HUDEP-2 (cell line): Measurements from ENCODE around the gene CALHM1.
"Not testable (repeated sequence)": the region's sequence is repeated elsewhere in the genome, so short reads cannot be mapped to it uniquely, and the experiment has no call there.

Experiments
- DNase-seq, 76 experiments: peaks; one replicate each; lab custom pipeline; 2025; ENCODE audit not compliant: unreplicated experiment in 76 of 76; lab: John Stamatoyannopoulos, UW

The CALHM1 gene

DNA sequence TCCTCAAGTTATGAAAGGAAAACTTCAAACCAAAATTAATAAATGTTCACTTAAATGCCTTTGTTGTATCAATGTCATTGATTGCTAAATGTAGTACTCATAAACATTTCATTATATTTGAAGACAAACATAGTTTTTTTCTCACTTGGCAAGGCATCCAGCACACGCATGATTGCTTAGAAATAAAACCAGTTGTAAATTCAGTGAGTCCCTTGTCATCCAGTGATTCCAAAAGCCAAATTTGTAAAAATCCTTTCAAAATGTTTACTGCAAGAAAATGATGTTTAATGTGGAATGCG lies 28.7 kb upstream of the CALHM1 start:
- no peak for DNase-seq

DNA sequence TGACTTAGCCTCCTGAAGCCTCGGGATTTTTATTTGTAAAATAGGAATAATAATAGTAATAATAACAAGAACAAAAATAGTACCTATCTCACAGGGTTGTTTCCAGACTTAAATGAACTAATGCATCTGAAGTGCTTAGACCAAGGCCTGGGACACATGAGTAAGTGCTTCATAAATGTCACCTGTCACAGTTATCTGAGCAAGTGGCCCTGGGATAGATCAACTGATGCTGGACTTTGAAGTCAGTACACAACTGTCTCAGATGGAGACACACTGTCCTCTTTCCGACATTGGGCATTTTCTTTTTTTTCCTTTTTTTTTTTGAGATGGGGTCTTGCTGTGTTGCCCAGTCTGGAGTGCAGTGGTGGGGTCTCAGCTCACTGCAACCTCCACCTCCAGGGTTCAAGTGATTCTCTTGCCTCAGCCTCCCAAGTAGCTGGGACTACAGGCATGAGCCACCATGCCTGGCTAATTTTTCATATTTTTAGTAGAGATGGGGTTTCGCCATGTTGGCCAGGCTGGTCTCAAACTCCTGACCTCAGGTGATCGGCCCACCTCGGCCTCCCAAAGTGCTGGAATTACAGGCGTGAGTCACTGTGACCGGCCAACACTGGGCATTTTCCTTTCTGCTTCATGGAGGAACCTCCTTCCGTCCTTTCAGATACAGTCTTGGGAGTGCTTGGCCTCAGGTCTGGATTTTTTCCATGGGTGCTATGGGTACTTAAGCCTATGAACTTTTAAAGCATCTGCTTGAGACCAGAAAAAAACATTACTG lies 28.1 kb upstream of the CALHM1 start:
- DNase-seq: not testable (repeated sequence)

DNA sequence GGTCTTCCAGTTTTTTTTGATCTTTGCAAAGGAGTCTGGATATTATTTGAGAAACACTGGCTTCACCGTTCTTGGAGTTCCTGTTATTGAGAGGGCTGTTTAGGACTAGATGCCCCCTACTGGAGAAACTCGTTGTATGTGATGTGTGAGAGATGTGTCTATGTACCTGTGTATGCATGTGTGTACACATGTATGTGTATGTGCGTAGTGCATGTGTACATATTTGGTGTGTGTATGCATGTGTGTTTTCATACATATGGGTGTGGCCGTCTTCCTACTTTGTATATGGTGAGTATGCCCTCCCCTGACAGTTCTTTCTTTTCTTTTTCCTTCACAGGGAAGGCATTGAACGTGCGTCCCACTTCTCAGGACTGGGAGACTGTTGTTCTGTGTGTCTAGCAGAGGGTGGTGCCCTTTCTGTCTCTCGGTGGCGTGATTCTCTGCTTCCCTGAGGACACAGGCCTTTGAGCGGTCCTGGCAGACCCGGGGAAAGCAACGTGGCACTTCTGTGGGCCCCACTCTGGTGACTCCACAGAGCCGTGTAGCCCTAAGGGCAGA lies 23.4 kb upstream of the CALHM1 start:
- DNase-seq: peak in 25 of 76 experiments; percentile 4 to 70 (median 43)

DNA sequence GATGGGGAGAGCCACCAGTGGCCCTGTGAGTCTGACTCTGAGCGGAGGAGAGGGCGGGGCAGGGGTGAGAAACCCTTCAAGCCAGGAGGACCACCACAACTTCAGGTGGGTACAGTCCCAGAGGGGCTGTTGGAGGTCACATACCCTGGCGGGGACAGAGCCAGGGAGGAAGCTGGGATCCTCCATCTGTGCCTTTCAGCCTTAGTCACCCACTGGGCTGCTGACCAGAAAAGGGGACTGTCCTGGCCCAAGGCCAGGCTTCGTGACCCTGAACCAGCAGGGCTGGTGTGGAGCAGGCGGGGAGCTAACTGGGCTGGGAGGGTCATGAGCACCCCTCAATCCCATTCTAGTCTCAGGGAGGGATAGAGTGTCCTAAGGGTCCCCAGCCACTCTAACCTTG lies 21.8 kb upstream of the CALHM1 start:
- peak in 2 of 76 experiments; percentile 13 to 17 for DNase-seq

DNA sequence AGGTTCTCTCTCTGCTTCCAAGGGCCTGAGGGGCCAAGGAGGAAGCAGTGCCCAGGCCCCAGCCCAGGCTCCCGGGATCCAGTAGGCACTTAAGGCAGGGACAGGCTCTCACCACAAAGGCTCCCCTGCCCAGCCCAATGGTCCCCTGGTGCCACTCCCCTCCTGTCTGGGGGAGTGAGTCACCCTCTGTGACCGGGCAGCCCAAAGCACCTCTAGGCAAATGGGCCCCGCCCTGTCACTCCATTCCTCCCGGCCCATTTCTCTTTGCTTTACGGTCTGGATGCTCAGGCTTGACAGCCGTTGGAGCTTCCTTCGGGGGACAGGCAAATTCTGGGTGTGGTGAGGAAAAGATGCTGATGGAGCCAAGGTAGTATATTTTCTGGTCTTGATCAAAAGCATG lies 20.4 kb upstream of the CALHM1 start, which contains the start of gene CALHM3:
TSS of gene CALHM3 (minus strand) at position 106 of the 400 bp plus-strand sequence. CDS start 208 bp downstream, outside the sequence.
- DNase-seq: peak in 20 of 76 experiments; percentile 2 to 43 (median 14)

- no peak for DNase-seq
Measured at GRCh38 chr10:103478671-103479070, 20.0 kb upstream of the CALHM1 start.

DNA sequence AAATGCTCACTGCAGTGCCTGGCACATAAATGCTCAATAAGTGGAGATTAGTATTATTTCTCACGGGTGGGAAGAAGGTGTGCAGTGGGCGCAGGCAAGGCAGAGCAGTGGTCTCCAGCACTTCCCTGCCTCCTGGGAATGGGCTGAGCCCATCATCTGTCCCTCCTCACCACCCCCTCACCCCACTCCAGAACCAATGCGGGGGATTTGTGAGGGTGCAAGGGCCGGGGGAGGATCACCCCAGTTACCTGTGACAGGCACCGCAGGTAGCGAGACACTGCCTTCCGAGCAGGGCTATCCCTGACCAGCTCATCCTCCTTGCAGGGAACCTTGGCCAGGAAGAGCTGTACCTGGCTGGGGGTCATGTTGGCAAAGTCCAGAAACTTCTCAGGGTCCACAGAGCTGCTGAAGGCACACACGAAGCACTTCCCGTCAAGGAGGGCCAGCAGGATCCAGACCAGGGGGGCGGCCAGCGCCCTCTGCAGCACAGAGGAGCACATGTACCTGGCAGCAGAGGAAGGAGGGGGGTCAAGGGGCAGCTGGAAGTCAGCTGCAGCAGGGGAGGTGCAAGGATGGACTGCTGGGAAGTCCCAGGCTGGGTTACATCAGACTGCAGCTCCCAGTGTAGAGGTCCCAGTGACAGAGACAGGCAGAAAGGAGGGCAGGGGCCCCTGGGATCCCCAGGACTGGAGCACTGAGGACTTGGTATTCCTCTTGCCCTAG lies 17.5 kb upstream of the CALHM1 start:
- DNase-seq: peak in 3 of 76 experiments; percentile 18 to 21 (median 19)

DNA sequence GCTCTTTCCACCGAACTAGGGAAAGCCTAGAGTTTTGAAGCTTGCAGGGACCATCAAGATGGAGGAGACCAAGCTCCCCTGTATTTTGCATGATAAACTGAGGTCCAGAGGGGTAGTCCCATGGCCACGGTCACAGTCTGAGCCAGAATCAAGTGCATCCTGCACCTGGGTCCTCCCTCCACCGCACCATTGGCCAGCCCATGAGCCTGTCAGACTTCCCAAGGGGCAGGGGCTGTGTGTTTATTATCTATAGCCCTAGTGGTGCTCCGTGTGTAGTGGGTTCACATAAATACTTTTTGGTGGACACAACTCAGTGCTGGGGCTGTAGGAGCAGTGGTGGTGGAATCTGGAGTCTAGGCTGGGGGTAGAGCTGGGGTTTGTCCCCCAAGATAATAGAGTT lies 16.7 kb upstream of the CALHM1 start:
- no peak for DNase-seq

- no peak for DNase-seq
Measured at GRCh38 chr10:103474077-103474476, 15.4 kb upstream of the CALHM1 start.

- no peak for DNase-seq
Measured at GRCh38 chr10:103473261-103473671, 14.6 kb upstream of the CALHM1 start.

GRCh38 chr10:103472005-103472404 lies 13.3 kb upstream of the CALHM1 start:
- no peak for DNase-seq

GRCh38 chr10:103470761-103471653 lies 12.3 kb upstream of the CALHM1 start:
- DNase-seq: peak in 40 of 76 experiments; percentile 2 to 68 (median 34)

DNA sequence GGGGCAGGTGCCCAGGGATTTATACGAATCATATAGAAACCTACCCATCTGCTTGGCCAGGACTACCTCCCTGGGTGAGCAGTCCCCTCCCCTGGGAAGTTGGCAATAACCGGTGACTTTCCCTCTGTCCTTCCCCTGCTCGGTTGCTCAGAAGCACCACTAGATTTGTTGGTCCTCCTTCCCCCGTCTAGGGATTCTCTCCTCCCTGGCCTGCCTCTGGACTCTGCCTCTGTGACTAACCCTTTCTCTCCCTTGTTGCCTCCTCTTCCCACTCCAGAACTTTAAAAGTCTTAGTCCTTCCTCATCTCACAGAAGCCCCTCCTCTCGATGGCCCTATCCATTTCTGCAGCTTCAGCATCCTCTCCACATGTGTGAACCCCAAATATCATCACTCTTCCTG lies 10.5 kb upstream of the CALHM1 start:
- DNase-seq: no peak

DNA sequence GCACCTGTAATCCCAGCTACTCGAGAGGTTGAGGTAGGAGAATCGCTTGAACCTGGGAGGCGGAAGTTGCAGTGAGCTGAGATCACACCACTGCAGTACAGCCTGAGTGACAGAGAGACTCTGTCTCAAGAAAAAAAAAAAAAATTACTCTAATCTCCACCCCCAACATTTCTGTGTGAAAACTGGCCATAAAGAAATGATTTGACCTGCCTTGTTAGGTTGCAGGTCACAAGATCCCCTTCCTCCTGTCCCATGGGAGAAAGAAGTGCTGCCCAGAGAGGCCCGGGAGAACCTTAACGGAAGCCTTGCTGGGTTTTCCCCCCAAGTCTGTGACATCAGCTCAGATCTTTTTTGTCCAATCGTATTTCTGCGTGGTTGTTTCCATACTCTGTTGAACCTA lies 8.7 kb upstream of the CALHM1 start:
- no peak for DNase-seq

- DNase-seq: no peak
Measured at GRCh38 chr10:103466734-103467133, 8.0 kb upstream of the CALHM1 start.

DNA sequence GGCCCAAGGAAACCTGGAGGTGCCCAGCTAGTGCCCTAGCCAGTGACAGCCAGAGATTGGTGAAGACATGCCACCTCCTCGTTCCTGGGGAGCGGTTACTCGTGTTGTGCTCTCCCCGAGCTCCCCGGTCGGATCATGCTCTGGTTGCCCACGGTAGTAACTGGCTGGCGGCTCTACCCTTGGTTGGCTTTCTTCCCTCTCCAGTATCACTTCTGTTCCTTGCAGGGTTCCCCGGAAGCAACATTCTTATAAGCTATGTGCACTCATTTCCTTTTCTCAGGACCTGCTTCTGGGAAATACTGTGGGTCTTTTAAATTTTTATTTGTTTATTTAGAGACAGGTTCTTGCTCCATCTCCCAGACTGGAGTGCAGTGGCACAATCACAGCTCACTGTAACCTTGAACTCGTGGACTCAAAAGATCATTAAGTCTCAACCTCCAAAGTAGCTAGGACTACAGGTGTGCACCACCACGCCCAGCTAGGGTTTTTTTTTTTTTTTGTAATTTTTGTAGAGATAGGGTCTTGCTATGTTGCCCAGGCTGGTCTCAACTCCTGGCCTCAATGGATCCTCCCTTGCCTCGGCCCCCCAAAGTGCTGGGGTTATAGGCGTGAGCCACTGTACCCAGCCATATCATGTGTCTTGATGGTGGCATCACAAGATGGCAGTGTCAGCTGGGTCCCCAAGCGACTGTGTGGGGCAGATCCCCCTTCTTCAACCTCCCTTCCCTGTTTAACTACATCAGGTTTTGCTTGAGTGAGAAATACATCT lies 6.9 kb upstream of the CALHM1 start:
- DNase-seq: no peak

GRCh38 chr10:103463499-103463898 lies 4.8 kb upstream of the CALHM1 start:
- no peak for DNase-seq

DNA sequence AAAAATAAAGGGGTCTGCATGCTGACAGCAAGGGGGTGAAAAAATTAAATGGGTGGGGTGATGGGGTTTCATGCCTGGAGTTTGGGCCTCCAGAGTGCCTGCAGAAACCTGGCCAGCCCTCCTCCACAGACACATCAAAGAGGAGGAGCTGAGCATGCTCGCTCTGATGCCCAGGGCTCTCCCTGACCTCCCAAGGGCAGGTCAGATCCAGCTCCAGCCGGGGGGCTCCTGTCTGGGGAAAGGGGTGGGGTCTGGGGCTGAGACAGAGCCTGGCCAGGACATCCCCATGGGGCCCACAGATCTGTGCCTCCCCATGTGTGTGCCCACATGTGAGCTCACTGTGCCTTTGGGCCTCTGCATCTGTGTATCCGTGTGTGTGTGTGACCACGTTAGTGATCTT lies 915 bp upstream of the CALHM1 start:
- DNase-seq: no peak

GRCh38 chr10:103457896-103458583 lies 660 bp downstream of the CALHM1 start:
- no peak for DNase-seq
